H1 (cell line): ENCODE results near the gene ZNF423. TPM values are rescaled to one million over a fixed set of nuclear protein-coding genes. Genes with fewer than 3 reads are reported as not detected.

ENCODE experiments used
- CTCF ChIA-PET: fragments of 300-600 bp; sonication (Branson Sonifier 250); formaldehyde crosslinking; loops from one replicate; lab custom pipeline; 2021; ENCODE audit not compliant: partially characterized antibody; lab: Charles Lee
- POLR2A ChIA-PET: fragments of 300-600 bp; sonication (Branson Sonifier 250); formaldehyde crosslinking; loops from one replicate; lab custom pipeline; 2021; ENCODE audit warnings: inconsistent platforms; ENCODE audit not compliant: partially characterized antibody; lab: Charles Lee
- DNase-seq, 2 experiments: peaks; one replicate each; pipeline versions ENCODE4 v3.0.0 to v3.0.0-alpha.2; 2010 to 2022; ENCODE audit warnings: low spot score in 2 of 2, low read depth in 1 of 2, mixed read lengths in 1 of 2
- FAIRE-seq: peaks from 2 replicates; lab custom pipeline; 2011; peaks lifted over from hg19 to GRCh38; lab: Jason Lieb, UNC
- H2AFZ ChIP-seq: 2 replicates; pipeline ENCODE4 v1.8.1; 2012; ENCODE audit warnings: low read length, inconsistent platforms
- H2AK5ac ChIP-seq: 2 replicates; pipeline ENCODE4 v1.6.1; 2013; ENCODE audit warnings: low read depth, low read length
- H2BK120ac ChIP-seq: replicated peaks from 2 replicates; pipeline ENCODE3; 2013; ENCODE audit warnings: low read depth, low read length, inconsistent platforms
- H2BK12ac ChIP-seq: 2 replicates; pipeline ENCODE4 v1.6.1; 2013; ENCODE audit warnings: low read depth, low read length
- H2BK15ac ChIP-seq: 2 replicates; pipeline ENCODE4 v1.6.1; 2013; ENCODE audit warnings: low read length
- H2BK20ac ChIP-seq: 2 replicates; pipeline ENCODE4 v1.6.1; 2013; ENCODE audit warnings: low read length
- H2BK5ac ChIP-seq: 2 replicates; pipeline ENCODE4 v1.6.1; 2013; ENCODE audit warnings: low read depth, low read length
- H3K14ac ChIP-seq: 2 replicates; pipeline ENCODE4 v1.6.1; 2013; ENCODE audit warnings: inconsistent platforms; ENCODE audit not compliant: insufficient read length
- H3K18ac ChIP-seq: 2 replicates; pipeline ENCODE4 v1.6.1; 2013; ENCODE audit warnings: low read length; ENCODE audit errors: extremely low read depth
- H3K23ac ChIP-seq: 2 replicates; pipeline ENCODE4 v1.6.1; 2013; ENCODE audit warnings: inconsistent platforms; ENCODE audit not compliant: insufficient read length
- H3K23me2 ChIP-seq: 2 replicates; pipeline ENCODE4 v1.6.1; 2013; ENCODE audit warnings: low read depth, low read length
- H3K27ac ChIP-seq: 2 replicates; pipeline ENCODE4 v1.6.1; 2011; ENCODE audit warnings: low read depth, low read length, inconsistent platforms
- H3K27me3 ChIP-seq, 4 experiments: replicated peaks in 1 of 4; 1 replicate in 1 of 4; 2 replicates in 3 of 4; pipeline versions ENCODE4 v1.6.1 to v1.8.1; 2011 to 2013; ENCODE audit warnings: low read length in 3 of 4, mild to moderate bottlenecking in 3 of 4, inconsistent platforms in 2 of 4, mixed read lengths in 2 of 4, moderate library complexity in 1 of 4; ENCODE audit not compliant: control insufficient read depth in 3 of 4, insufficient read depth in 3 of 4; ENCODE audit errors: extremely low read depth in 1 of 4
- H3K36me3 ChIP-seq, 4 experiments: 2 replicates each; pipeline versions ENCODE4 v1.6.1 to v1.8.1; 2011 to 2013; ENCODE audit warnings: mild to moderate bottlenecking in 4 of 4, low read length in 3 of 4, moderate library complexity in 2 of 4, control low read depth in 1 of 4, inconsistent platforms in 1 of 4; ENCODE audit not compliant: insufficient read depth in 4 of 4, control insufficient read depth in 2 of 4
- H3K4ac ChIP-seq: replicated peaks from 2 replicates; pipeline ENCODE3; 2013; ENCODE audit warnings: low read length, low read depth, mixed read lengths, inconsistent platforms; ENCODE audit not compliant: insufficient read length
- H3K4me1 ChIP-seq, 4 experiments: replicated peaks in 1 of 4; 1 replicate in 1 of 4; 2 replicates in 3 of 4; pipeline versions ENCODE4 v1.6.1 to v1.8.1; 2011 to 2013; ENCODE audit warnings: low read length in 3 of 4, inconsistent platforms in 2 of 4, mixed read lengths in 1 of 4; ENCODE audit not compliant: insufficient read depth in 4 of 4, control insufficient read depth in 3 of 4
- H3K4me2 ChIP-seq, 2 experiments: 2 replicates each; pipeline versions ENCODE4 v1.6.1 to v1.8.1; 2011 to 2013; ENCODE audit warnings: low read depth in 2 of 2, low read length in 2 of 2, control low read depth in 1 of 2, inconsistent platforms in 1 of 2, mild to moderate bottlenecking in 1 of 2; ENCODE audit not compliant: insufficient read depth in 1 of 2
- H3K4me3 ChIP-seq, 4 experiments: fragments of 200-600, 300-600 bp in 1 of 4; sonication (generic), shearing (Covaris generic), sonication (Bioruptor Twin) in 1 of 4; 2 replicates each; pipeline versions ENCODE4 v1.5.1 to v1.8.1; 2011 to 2016; ENCODE audit warnings: low read length in 4 of 4, low read depth in 3 of 4, control low read depth in 2 of 4, inconsistent platforms in 2 of 4, mild to moderate bottlenecking in 2 of 4, mixed read lengths in 1 of 4, moderate library complexity in 1 of 4; ENCODE audit not compliant: insufficient read depth in 2 of 4; ENCODE audit errors: extremely low read depth in 1 of 4
- H3K56ac ChIP-seq: replicated peaks from 2 replicates; pipeline ENCODE3; 2013; ENCODE audit warnings: low read depth, mild to moderate bottlenecking, mixed read lengths, low read length, inconsistent platforms; ENCODE audit not compliant: insufficient read length
- H3K79me1 ChIP-seq: 2 replicates; pipeline ENCODE4 v1.6.1; 2013; ENCODE audit warnings: low read depth, low read length, control low read depth
- H3K79me2 ChIP-seq, 2 experiments: 2 replicates each; pipeline versions ENCODE4 v1.6.1 to v1.8.1; 2012 to 2013; ENCODE audit warnings: low read length in 2 of 2, mild to moderate bottlenecking in 2 of 2, inconsistent platforms in 1 of 2; ENCODE audit not compliant: insufficient read depth in 2 of 2, control insufficient read depth in 1 of 2
- H3K9ac ChIP-seq, 4 experiments: replicated peaks in 1 of 4; 1 replicate in 1 of 4; 2 replicates in 3 of 4; pipeline versions ENCODE4 v1.6.1 to v1.8.1; 2011 to 2013; ENCODE audit warnings: low read depth in 3 of 4, low read length in 3 of 4, control low read depth in 2 of 4, mild to moderate bottlenecking in 2 of 4, moderate library complexity in 2 of 4, inconsistent platforms in 1 of 4; ENCODE audit errors: extremely low read depth in 1 of 4
- H3K9me3 ChIP-seq, 2 experiments: 2 replicates each; pipeline versions ENCODE4 v1.6.1 to v1.8.1; 2012 to 2013; ENCODE audit warnings: mild to moderate bottlenecking in 2 of 2, moderate library complexity in 2 of 2, control low read depth in 1 of 2, inconsistent platforms in 1 of 2, low read depth in 1 of 2, low read length in 1 of 2, mixed read lengths in 1 of 2; ENCODE audit not compliant: insufficient read depth in 2 of 2
- H4K20me1 ChIP-seq, 2 experiments: replicated peaks in 1 of 2; 2 replicates each; pipeline versions ENCODE3 to v1.8.1; 2011 to 2013; ENCODE audit warnings: inconsistent platforms in 2 of 2, low read length in 2 of 2, mild to moderate bottlenecking in 1 of 2; ENCODE audit not compliant: insufficient read depth in 2 of 2, control insufficient read depth in 1 of 2
- H4K5ac ChIP-seq: 2 replicates; pipeline ENCODE4 v1.6.1; 2013; ENCODE audit warnings: low read length, low read depth, mixed read lengths, inconsistent platforms; ENCODE audit not compliant: insufficient read length
- H4K8ac ChIP-seq: 2 replicates; pipeline ENCODE4 v1.8.0; 2013; ENCODE audit warnings: mild to moderate bottlenecking, moderate library complexity, low read length, inconsistent platforms; ENCODE audit not compliant: insufficient read depth; ENCODE audit errors: extremely low read depth
- H4K91ac ChIP-seq: replicated peaks from 2 replicates; pipeline ENCODE3; 2013; ENCODE audit warnings: low read length, mixed read lengths, inconsistent platforms; ENCODE audit not compliant: insufficient read length
- CHD1 ChIP-seq: IDR thresholded peaks from 2 replicates; pipeline ENCODE4 v1.6.1; 2012; ENCODE audit warnings: low read depth, low read length, improper control_type of control experiment
- WGBS, 2 experiments: shearing (Covaris generic) in 1 of 2; methylation state at CpG; one replicate each; pipeline versions ENCODE4 v1.1.6 to v1.1.7; 2013 to 2015; ENCODE audit warnings: low lambda C conversion rate in 2 of 2, mixed read lengths in 2 of 2, inconsistent platforms in 1 of 2, low coverage in 1 of 2, missing lambda C conversion rate in 1 of 2; ENCODE audit not compliant: insufficient replicate concordance in 2 of 2, insufficient coverage in 1 of 2, insufficient read length in 1 of 2; ENCODE audit errors: extremely low coverage in 1 of 2, missing lambda C conversion rate in 1 of 2; 5-methylcytosine and 5-hydroxymethylcytosine counted together
- polyA plus RNA-seq, 7 experiments: library from polyadenylated mRNA; depleted of rRNA in 3 of 7; stranded (reverse) in 5 of 7; unstranded in 2 of 7; fragments of >200 nt in 5 of 7; fragments of 200-250 nt in 2 of 7; gene quantifications; 1 replicate in 5 of 7; 2 replicates in 1 of 7; 4 replicates in 1 of 7; pipeline versions ENCODE4 v1.2.1 to v1.2.3, GENCODE V29; 2011 to 2013; ENCODE audit warnings: missing spikeins in 2 of 7, mixed read lengths in 2 of 7
- total RNA-seq: library from RNA; stranded (reverse); fragmentation: NEBNext Ultra II Directional; extraction: Animal tissue kit (Norgen Biotek cat#: 25700); gene quantifications from 2 replicates; pipeline ENCODE4 v1.2.1, GENCODE V29; 2021
- TF ChIP-seq, protein P1 (sequence below), 3 experiments: IDR thresholded peaks; 1 replicate in 2 of 3; 2 replicates in 1 of 3; pipeline versions ENCODE4 v1.5.1 to v1.6.1; 2011; ENCODE audit warnings: low read length in 3 of 3, mild to moderate bottlenecking in 3 of 3, inconsistent platforms in 2 of 3, low read depth in 1 of 3, moderate library complexity in 1 of 3; ENCODE audit not compliant: insufficient read depth in 1 of 3; ENCODE audit errors: control extremely low read depth in 1 of 3

The ZNF423 gene
- total and polyA plus RNA-seq, 2 of the 8 experiments (the other 6 are each of a cell fraction or from before 2014, with no cell fraction given): 38.2 to 52.3 TPM

DNA sequence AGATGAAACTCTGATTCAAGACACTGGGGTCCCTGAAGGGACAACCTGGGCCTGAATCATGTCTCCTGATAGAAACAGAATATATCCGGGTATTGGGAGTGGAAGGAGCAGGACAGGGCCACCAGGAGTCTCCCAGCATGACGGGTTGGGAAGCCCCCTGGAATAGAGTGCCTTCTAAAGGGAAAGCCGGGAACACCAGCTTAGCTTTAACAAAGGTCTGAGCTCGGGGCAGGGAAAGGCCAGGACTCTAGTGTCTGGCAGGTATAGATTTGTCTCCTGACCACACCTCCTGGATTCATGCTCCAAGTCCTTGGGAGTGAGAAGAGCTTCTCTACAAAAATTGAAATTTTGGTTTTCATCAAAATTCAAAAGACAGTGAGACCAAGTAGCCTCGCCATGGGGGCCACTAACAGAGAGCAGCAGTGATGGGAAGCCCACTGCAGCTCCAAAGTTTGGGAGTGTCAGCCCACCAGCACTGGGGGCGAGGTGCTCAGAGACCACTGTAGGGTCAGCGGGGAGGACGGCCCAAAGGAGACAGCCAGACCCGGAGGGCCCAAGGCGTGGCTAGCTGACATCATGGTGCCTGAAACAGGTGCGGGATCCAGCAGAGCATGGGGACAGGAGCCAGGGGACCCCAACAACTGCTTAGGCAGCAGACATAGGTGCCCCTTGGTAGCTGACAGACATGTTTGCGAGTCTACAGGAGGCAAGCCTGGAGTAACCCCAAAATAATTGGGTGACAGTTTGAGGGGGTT is 401.3 kb downstream of the ZNF423 start:
- H3K27ac ChIP-seq: no peak overlapping the region
- H3K27me3 ChIP-seq: no peaks in the 10 kb centered on the region; a peak in 2 of 7 replicates
- no peaks in the 10 kb centered on the region for H3K9me3 ChIP-seq
- CTCF ChIA-PET: interaction anchor here (0.6 to 2.5 kb wide), 7 partner anchors 11 to 306 kb away, joined by 3 to 7 read pairs (median 4); no protein-coding TSS in a partner anchor
- H4K20me1 ChIP-seq: no peaks in the 10 kb centered on the region
- no peak overlapping the region for H2AFZ ChIP-seq
- H3K23ac ChIP-seq: no peak overlapping the region
- H4K91ac ChIP-seq: no peak overlapping the region
- no peak overlapping the region for H3K4ac ChIP-seq
- H3K56ac ChIP-seq: no peak overlapping the region
- H2BK15ac ChIP-seq: no peak overlapping the region
- H3K79me2 ChIP-seq: no peaks in the 10 kb centered on the region
- no peaks in the 10 kb centered on the region for H3K36me3 ChIP-seq
- no peak overlapping the region for H2BK20ac ChIP-seq
- H3K4me3 ChIP-seq: no peak overlapping the region
- H4K5ac ChIP-seq: no peak overlapping the region
- no peak overlapping the region for H3K14ac ChIP-seq
- H3K4me2 ChIP-seq: no peak overlapping the region
- WGBS, 2 experiments: 86% methylated on average over 12 of the region's 12 CpGs; no CpG with 5 or more reads in 1 of the 2 experiments
- H4K8ac ChIP-seq: peak overlapping the region; percentile 63; the same call in 1 of the 2 replicates
- POLR2A ChIA-PET: no interaction called here
- no peak overlapping the region for H2BK5ac ChIP-seq
- no peak for TF ChIP-seq CHD1
- TF ChIP-seq, protein P1, sequence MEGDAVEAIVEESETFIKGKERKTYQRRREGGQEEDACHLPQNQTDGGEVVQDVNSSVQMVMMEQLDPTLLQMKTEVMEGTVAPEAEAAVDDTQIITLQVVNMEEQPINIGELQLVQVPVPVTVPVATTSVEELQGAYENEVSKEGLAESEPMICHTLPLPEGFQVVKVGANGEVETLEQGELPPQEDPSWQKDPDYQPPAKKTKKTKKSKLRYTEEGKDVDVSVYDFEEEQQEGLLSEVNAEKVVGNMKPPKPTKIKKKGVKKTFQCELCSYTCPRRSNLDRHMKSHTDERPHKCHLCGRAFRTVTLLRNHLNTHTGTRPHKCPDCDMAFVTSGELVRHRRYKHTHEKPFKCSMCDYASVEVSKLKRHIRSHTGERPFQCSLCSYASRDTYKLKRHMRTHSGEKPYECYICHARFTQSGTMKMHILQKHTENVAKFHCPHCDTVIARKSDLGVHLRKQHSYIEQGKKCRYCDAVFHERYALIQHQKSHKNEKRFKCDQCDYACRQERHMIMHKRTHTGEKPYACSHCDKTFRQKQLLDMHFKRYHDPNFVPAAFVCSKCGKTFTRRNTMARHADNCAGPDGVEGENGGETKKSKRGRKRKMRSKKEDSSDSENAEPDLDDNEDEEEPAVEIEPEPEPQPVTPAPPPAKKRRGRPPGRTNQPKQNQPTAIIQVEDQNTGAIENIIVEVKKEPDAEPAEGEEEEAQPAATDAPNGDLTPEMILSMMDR (IDR thresholded peaks at IDR 0.05; ENCODE audit: control extremely low read depth in 1 of 3, insufficient read depth in 1 of 3, low read depth in 1 of 3, low read length in 3 of 3): no peak
- peaks cover 0 to 9% (median 3%) of the 10 kb centered on the region in 4 experiments; a peak in 6 of 7 replicates for H3K4me1 ChIP-seq
- H2AK5ac ChIP-seq: no peak overlapping the region
- no peak overlapping the region for H3K9ac ChIP-seq
- H2BK12ac ChIP-seq: no peak overlapping the region
- no peak for DNase-seq
- no peak for FAIRE-seq
- H3K79me1 ChIP-seq: no peaks in the 10 kb centered on the region; the same call in 1 of the 2 replicates
- no peak overlapping the region for H3K18ac ChIP-seq
- H3K23me2 ChIP-seq: no peaks in the 10 kb centered on the region
- no peak overlapping the region for H2BK120ac ChIP-seq
